Body of pancreas (tissue), 4 donors: ENCODE data around the gene ZNF583.

Source experiments
- CTCF ChIP-seq, 7 experiments: fragments of 450-650 bp in 4 of 7; fragments of 200-600 bp in 3 of 7; sonication (generic) in 3 of 7; IDR thresholded peaks; one replicate each; pipeline ENCODE4 v1.5.1; 2016 to 2019; ENCODE audit warnings: antibody characterized with exemption in 7 of 7
- POLR2A ChIP-seq, 3 donors: fragments of 450-650 bp; IDR thresholded peaks; one replicate each; pipeline ENCODE4 v1.6.1; 2016; ENCODE audit warnings: antibody characterized with exemption in 3 of 3, mild to moderate bottlenecking in 2 of 3

GRCh38 chr19:56383826-56384605, 20.1 kb upstream of the ZNF583 start:
- TF ChIP-seq CTCF (IDR thresholded peaks at IDR 0.05) (no peak), POLR2A (IDR thresholded peaks at IDR 0.05) (no peak)
